ENCODE measurements around the gene GATD1. TPM values are rescaled to one million over a fixed set of nuclear protein-coding genes. Genes with fewer than 3 reads are reported as not detected.

GATD1 gene
- total and polyA plus RNA-seq, 9 of the 15 experiments (the other 6 are each of a cell fraction or from before 2014, with no cell fraction given), result 2.8 to 144 (median 36.9) TPM

DNA sequence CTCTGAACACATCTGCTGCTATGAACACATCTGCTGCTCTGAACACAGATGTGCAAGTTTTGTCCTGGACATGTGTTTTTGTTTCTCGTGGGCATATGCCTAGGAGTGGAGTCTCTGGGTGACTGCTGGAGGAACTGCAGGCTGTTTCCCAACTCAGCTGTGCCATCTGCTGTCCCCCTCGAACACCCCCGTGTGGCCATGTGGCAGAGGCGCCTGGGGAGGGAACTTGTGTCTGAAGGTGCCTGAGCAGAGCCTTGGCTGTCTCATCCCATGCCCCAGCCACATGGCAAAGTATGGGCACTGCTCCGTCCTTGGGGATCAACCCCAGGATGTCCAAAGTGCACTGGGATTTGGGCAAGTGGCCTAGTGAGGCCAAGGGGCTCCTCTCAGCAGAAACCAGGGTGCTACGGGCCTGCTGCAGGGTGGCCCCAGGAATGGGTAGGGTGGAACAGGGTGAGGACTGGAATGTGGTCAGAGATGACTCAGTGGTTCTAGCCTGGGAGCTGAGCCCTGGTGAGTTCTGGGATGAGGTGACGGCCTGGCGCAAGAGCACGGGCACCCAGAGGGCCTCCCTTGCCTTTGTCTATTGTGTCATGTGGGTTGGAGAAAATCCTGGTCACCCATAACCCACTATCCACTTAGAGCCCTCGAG lies 14.7 kb downstream of the GATD1 start:
- Histone ChIP-seq H3K9ac (ENCODE audit: insufficient read depth in 1 of 2, low read depth in 2 of 2, low read length in 2 of 2) (peak overlapping the region in 1 of 2 experiments; percentile 82; a peak in 2 of 4 replicates), H2AFZ (ENCODE audit: low read depth, low read length) (no peak overlapping the region), H3K4me3 (no peak overlapping the region), H3K27me3 (ENCODE audit: control insufficient read depth in 2 of 2, insufficient read depth in 2 of 2, low read length in 2 of 2) (no peaks in the 10 kb centered on the region), H3K4me2 (ENCODE audit: insufficient read depth, low read length) (no peak overlapping the region), H3K4me1 (replicated peaks in 1 of 2; ENCODE audit: control insufficient read depth in 2 of 2, insufficient read depth in 2 of 2, low read length in 2 of 2) (peaks cover 8 to 35% of the 10 kb centered on the region in 2 experiments; a peak in 4 of 5 replicates), H3K27ac (ENCODE audit: extremely low read depth, low read depth, low read length) (peak overlapping the region; percentile 40; the same call in 1 of the 3 replicates), H4K20me1 (replicated peaks; ENCODE audit: control insufficient read depth, insufficient read depth, low read length) (peaks cover 36% of the 10 kb centered on the region), H3K9me1 (ENCODE audit: control insufficient read depth, insufficient read depth, low read length) (peaks cover 6% of the 10 kb centered on the region), H3K9me3 (replicated peaks; ENCODE audit: control insufficient read depth, insufficient read depth, low read depth, low read length) (no peaks in the 10 kb centered on the region), H3K36me3 (ENCODE audit: control insufficient read depth, insufficient read depth, low read length) (peaks cover 97% of the 10 kb centered on the region), H3K79me2 (ENCODE audit: control insufficient read depth, insufficient read depth, low read length) (peaks cover 6% of the 10 kb centered on the region; the same call in 2 of the 3 replicates)
- intact Hi-C loops (cut with micrococcal nuclease), result no loop called here
- DNase-seq (ENCODE audit: extremely low read depth in 1 of 4, low spot score in 3 of 4), result peak in 3 of 4 experiments; percentile 34 to 40 (median 36)
- in situ Hi-C loops (cut with MboI), result no loop called here
- POLR2A ChIA-PET, result interaction anchor here (0.6 to 10.4 kb wide), 9 partner anchors 8 to 214 kb away, joined by 3 to 88 read pairs (median 6); partner anchors contain the start of genes DEAF1, TALDO1 and TMEM80
- WGBS (ENCODE audit: insufficient coverage, low coverage, missing lambda C conversion rate), result 70% methylated on average over 10 of the region's 10 CpGs
- peak; percentile 6 for FAIRE-seq
- CTCF ChIA-PET (ENCODE audit: low intra/inter-chr PET ratio), result no interaction called here
- ATAC-seq, result peak; percentile 11
- BruUV-seq (replicated peaks), result no TSS peak
- no peak for TF ChIP-seq MEF2D (tag; conservative IDR thresholded peaks at IDR 0.05; ENCODE audit: low read depth)
- TF ChIP-seq SAFB (IDR thresholded peaks at IDR 0.05; ENCODE audit: borderline replicate concordance, low read depth, low read length), result no peak
- no peak for TF ChIP-seq BCOR (IDR thresholded peaks at IDR 0.05)
- TF ChIP-seq, protein P1, sequence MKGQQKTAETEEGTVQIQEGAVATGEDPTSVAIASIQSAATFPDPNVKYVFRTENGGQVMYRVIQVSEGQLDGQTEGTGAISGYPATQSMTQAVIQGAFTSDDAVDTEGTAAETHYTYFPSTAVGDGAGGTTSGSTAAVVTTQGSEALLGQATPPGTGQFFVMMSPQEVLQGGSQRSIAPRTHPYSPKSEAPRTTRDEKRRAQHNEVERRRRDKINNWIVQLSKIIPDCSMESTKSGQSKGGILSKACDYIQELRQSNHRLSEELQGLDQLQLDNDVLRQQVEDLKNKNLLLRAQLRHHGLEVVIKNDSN (CRISPR knock-in tag; IDR thresholded peaks at IDR 0.05), result peak; percentile 18; the same call in 1 of the 2 replicates
- TF ChIP-seq, protein P2, sequence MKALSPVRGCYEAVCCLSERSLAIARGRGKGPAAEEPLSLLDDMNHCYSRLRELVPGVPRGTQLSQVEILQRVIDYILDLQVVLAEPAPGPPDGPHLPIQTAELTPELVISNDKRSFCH (CRISPR knock-in tag; IDR thresholded peaks at IDR 0.05), result no peak
- TF ChIP-seq, protein P2 (tag; IDR thresholded peaks at IDR 0.05), result 0 out of 2 replicates have a peak, but pooled peaks have one; percentile 20
- no peak for TF ChIP-seq CBX1 (IDR thresholded peaks at IDR 0.05; ENCODE audit: low read depth)
- TF ChIP-seq, protein P3, sequence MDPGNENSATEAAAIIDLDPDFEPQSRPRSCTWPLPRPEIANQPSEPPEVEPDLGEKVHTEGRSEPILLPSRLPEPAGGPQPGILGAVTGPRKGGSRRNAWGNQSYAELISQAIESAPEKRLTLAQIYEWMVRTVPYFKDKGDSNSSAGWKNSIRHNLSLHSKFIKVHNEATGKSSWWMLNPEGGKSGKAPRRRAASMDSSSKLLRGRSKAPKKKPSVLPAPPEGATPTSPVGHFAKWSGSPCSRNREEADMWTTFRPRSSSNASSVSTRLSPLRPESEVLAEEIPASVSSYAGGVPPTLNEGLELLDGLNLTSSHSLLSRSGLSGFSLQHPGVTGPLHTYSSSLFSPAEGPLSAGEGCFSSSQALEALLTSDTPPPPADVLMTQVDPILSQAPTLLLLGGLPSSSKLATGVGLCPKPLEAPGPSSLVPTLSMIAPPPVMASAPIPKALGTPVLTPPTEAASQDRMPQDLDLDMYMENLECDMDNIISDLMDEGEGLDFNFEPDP (CRISPR knock-in tag; IDR thresholded peaks at IDR 0.05), result no peak
- TF ChIP-seq, protein P4, sequence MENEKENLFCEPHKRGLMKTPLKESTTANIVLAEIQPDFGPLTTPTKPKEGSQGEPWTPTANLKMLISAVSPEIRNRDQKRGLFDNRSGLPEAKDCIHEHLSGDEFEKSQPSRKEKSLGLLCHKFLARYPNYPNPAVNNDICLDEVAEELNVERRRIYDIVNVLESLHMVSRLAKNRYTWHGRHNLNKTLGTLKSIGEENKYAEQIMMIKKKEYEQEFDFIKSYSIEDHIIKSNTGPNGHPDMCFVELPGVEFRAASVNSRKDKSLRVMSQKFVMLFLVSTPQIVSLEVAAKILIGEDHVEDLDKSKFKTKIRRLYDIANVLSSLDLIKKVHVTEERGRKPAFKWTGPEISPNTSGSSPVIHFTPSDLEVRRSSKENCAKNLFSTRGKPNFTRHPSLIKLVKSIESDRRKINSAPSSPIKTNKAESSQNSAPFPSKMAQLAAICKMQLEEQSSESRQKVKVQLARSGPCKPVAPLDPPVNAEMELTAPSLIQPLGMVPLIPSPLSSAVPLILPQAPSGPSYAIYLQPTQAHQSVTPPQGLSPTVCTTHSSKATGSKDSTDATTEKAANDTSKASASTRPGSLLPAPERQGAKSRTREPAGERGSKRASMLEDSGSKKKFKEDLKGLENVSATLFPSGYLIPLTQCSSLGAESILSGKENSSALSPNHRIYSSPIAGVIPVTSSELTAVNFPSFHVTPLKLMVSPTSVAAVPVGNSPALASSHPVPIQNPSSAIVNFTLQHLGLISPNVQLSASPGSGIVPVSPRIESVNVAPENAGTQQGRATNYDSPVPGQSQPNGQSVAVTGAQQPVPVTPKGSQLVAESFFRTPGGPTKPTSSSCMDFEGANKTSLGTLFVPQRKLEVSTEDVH (IDR thresholded peaks at IDR 0.05; ENCODE audit: low read depth, partially characterized antibody), result peak; percentile 18
- TF ChIP-seq, protein P5, sequence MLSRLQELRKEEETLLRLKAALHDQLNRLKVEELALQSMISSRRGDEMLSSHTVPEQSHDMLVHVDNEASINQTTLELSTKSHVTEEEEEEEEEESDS (CRISPR knock-in tag; IDR thresholded peaks at IDR 0.05), result no peak
- TF ChIP-seq ZFX (CRISPR knock-in tag; IDR thresholded peaks at IDR 0.05), result no peak
- no peak for TF ChIP-seq HNRNPUL1 (IDR thresholded peaks at IDR 0.05; ENCODE audit: low read length)
- no peak for TF ChIP-seq LARP7 (IDR thresholded peaks at IDR 0.05)
- no peak for TF ChIP-seq ZBED1 (IDR thresholded peaks at IDR 0.05)
- 0 out of 2 replicates have a peak, but pooled peaks have one; percentile 14 for TF ChIP-seq CTBP1 (IDR thresholded peaks at IDR 0.05; ENCODE audit: borderline replicate concordance)
- TF ChIP-seq ETV6 (IDR thresholded peaks at IDR 0.05; ENCODE audit: borderline replicate concordance in 1 of 2, low read depth in 2 of 2, low read length in 1 of 2), result no peak
- no peak for TF ChIP-seq ETV6 (CRISPR knock-in tag; IDR thresholded peaks at IDR 0.05; ENCODE audit: borderline replicate concordance)
- TF ChIP-seq MTA3 (IDR thresholded peaks at IDR 0.05; ENCODE audit: borderline replicate concordance), result no peak

Measured in K562 (cell line).